ENCODE measurements around the gene C5. TPM values are rescaled to one million over a fixed set of nuclear protein-coding genes. Genes with fewer than 3 reads are reported as not detected.

Gene C5
- total and polyA plus RNA-seq, 9 of the 15 experiments (the other 6 are each of a cell fraction or from before 2014, with no cell fraction given), result 0.08 to 0.91 (median 0.42) TPM

GRCh38 chr9:120935383-120935857, 114.7 kb downstream of the C5 start (continued):
- TF ChIP-seq, protein P1, sequence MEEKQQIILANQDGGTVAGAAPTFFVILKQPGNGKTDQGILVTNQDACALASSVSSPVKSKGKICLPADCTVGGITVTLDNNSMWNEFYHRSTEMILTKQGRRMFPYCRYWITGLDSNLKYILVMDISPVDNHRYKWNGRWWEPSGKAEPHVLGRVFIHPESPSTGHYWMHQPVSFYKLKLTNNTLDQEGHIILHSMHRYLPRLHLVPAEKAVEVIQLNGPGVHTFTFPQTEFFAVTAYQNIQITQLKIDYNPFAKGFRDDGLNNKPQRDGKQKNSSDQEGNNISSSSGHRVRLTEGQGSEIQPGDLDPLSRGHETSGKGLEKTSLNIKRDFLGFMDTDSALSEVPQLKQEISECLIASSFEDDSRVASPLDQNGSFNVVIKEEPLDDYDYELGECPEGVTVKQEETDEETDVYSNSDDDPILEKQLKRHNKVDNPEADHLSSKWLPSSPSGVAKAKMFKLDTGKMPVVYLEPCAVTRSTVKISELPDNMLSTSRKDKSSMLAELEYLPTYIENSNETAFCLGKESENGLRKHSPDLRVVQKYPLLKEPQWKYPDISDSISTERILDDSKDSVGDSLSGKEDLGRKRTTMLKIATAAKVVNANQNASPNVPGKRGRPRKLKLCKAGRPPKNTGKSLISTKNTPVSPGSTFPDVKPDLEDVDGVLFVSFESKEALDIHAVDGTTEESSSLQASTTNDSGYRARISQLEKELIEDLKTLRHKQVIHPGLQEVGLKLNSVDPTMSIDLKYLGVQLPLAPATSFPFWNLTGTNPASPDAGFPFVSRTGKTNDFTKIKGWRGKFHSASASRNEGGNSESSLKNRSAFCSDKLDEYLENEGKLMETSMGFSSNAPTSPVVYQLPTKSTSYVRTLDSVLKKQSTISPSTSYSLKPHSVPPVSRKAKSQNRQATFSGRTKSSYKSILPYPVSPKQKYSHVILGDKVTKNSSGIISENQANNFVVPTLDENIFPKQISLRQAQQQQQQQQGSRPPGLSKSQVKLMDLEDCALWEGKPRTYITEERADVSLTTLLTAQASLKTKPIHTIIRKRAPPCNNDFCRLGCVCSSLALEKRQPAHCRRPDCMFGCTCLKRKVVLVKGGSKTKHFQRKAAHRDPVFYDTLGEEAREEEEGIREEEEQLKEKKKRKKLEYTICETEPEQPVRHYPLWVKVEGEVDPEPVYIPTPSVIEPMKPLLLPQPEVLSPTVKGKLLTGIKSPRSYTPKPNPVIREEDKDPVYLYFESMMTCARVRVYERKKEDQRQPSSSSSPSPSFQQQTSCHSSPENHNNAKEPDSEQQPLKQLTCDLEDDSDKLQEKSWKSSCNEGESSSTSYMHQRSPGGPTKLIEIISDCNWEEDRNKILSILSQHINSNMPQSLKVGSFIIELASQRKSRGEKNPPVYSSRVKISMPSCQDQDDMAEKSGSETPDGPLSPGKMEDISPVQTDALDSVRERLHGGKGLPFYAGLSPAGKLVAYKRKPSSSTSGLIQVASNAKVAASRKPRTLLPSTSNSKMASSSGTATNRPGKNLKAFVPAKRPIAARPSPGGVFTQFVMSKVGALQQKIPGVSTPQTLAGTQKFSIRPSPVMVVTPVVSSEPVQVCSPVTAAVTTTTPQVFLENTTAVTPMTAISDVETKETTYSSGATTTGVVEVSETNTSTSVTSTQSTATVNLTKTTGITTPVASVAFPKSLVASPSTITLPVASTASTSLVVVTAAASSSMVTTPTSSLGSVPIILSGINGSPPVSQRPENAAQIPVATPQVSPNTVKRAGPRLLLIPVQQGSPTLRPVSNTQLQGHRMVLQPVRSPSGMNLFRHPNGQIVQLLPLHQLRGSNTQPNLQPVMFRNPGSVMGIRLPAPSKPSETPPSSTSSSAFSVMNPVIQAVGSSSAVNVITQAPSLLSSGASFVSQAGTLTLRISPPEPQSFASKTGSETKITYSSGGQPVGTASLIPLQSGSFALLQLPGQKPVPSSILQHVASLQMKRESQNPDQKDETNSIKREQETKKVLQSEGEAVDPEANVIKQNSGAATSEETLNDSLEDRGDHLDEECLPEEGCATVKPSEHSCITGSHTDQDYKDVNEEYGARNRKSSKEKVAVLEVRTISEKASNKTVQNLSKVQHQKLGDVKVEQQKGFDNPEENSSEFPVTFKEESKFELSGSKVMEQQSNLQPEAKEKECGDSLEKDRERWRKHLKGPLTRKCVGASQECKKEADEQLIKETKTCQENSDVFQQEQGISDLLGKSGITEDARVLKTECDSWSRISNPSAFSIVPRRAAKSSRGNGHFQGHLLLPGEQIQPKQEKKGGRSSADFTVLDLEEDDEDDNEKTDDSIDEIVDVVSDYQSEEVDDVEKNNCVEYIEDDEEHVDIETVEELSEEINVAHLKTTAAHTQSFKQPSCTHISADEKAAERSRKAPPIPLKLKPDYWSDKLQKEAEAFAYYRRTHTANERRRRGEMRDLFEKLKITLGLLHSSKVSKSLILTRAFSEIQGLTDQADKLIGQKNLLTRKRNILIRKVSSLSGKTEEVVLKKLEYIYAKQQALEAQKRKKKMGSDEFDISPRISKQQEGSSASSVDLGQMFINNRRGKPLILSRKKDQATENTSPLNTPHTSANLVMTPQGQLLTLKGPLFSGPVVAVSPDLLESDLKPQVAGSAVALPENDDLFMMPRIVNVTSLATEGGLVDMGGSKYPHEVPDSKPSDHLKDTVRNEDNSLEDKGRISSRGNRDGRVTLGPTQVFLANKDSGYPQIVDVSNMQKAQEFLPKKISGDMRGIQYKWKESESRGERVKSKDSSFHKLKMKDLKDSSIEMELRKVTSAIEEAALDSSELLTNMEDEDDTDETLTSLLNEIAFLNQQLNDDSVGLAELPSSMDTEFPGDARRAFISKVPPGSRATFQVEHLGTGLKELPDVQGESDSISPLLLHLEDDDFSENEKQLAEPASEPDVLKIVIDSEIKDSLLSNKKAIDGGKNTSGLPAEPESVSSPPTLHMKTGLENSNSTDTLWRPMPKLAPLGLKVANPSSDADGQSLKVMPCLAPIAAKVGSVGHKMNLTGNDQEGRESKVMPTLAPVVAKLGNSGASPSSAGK (IDR thresholded peaks at IDR 0.05), result peak; percentile 49; the same call in 1 of the 2 replicates
- no peak for TF ChIP-seq ZNF655 (CRISPR knock-in tag; IDR thresholded peaks at IDR 0.05)
- no peak for TF ChIP-seq HLTF (IDR thresholded peaks at IDR 0.05)
- TF ChIP-seq SRSF9 (IDR thresholded peaks at IDR 0.05; ENCODE audit: borderline replicate concordance, low read depth, low read length), result no peak
- TF ChIP-seq SMARCA4 (IDR thresholded peaks at IDR 0.05), result peak; percentile 44
- no peak for TF ChIP-seq POLR2AphosphoS2 (IDR thresholded peaks at IDR 0.05; ENCODE audit: low read length)
- TF ChIP-seq FOXA1 (IDR thresholded peaks at IDR 0.05; ENCODE audit: borderline replicate concordance), result no peak
